Activated effector memory CD4-positive, alpha-beta T cell treated with anti-CD3 and anti-CD28 coated beads, Interleukin-2, amount 50 U/mL, for 16 hours (primary cell): ENCODE results near the gene FLVCR2.

Experiments
- DNase-seq: peaks from one replicate; pipeline ENCODE4 v3.0.0-alpha.2; 2020

The FLVCR2 gene

GRCh38 chr14:75578102-75578785 is at the start of gene FLVCR2:
FLVCR2 (plus strand) TSS chr14:75578620; CDS start chr14:75578973, 353 bp downstream.
- peak; percentile 89 for DNase-seq

- no peak for DNase-seq
Measured at GRCh38 chr14:75531256-75531655, 47.2 kb upstream of the FLVCR2 start.

- DNase-seq: no peak
Measured at GRCh38 chr14:75531660-75532317, 46.6 kb upstream of the FLVCR2 start.

- no peak for DNase-seq
Measured at GRCh38 chr14:75533791-75534555, 44.4 kb upstream of the FLVCR2 start.

GRCh38 chr14:75535164-75535898 is 43.1 kb upstream of the FLVCR2 start:
- no peak for DNase-seq

- DNase-seq: no peak
Measured at GRCh38 chr14:75537071-75537470, 41.3 kb upstream of the FLVCR2 start.

GRCh38 chr14:75539162-75539560 is 39.3 kb upstream of the FLVCR2 start:
- no peak for DNase-seq

- peak; percentile 86 for DNase-seq
Measured at GRCh38 chr14:75539561-75540478, 38.6 kb upstream of the FLVCR2 start.

GRCh38 chr14:75540479-75540851 is 38.0 kb upstream of the FLVCR2 start:
- DNase-seq: no peak

GRCh38 chr14:75542588-75543091 is 35.8 kb upstream of the FLVCR2 start:
- peak; percentile 92 for DNase-seq

- DNase-seq: no peak
Measured at GRCh38 chr14:75543253-75543652, 35.2 kb upstream of the FLVCR2 start.

GRCh38 chr14:75543786-75544185 is 34.6 kb upstream of the FLVCR2 start:
- DNase-seq: no peak

GRCh38 chr14:75545907-75546306 is 32.5 kb upstream of the FLVCR2 start:
- no peak for DNase-seq

- DNase-seq: no peak
Measured at GRCh38 chr14:75547552-75548250, 30.7 kb upstream of the FLVCR2 start.

GRCh38 chr14:75548544-75548943 is 29.9 kb upstream of the FLVCR2 start:
- DNase-seq: no peak

GRCh38 chr14:75549169-75549568 is 29.3 kb upstream of the FLVCR2 start:
- DNase-seq: no peak

GRCh38 chr14:75551021-75551420 is 27.4 kb upstream of the FLVCR2 start:
- no peak for DNase-seq

GRCh38 chr14:75553157-75553556 is 25.3 kb upstream of the FLVCR2 start:
- DNase-seq: no peak

GRCh38 chr14:75553761-75554364 is 24.6 kb upstream of the FLVCR2 start:
- DNase-seq: no peak

- no peak for DNase-seq
Measured at GRCh38 chr14:75554482-75554881, 23.9 kb upstream of the FLVCR2 start.

- DNase-seq: no peak
Measured at GRCh38 chr14:75558440-75558839, 20.0 kb upstream of the FLVCR2 start.
